ENCODE data around the gene NUBP2. TPM values are rescaled to one million over a fixed set of nuclear protein-coding genes. Genes with fewer than 3 reads are reported as not detected.

NUBP2 gene, protein sequence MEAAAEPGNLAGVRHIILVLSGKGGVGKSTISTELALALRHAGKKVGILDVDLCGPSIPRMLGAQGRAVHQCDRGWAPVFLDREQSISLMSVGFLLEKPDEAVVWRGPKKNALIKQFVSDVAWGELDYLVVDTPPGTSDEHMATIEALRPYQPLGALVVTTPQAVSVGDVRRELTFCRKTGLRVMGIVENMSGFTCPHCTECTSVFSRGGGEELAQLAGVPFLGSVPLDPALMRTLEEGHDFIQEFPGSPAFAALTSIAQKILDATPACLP
- total RNA-seq: 26.2 TPM

DNA sequence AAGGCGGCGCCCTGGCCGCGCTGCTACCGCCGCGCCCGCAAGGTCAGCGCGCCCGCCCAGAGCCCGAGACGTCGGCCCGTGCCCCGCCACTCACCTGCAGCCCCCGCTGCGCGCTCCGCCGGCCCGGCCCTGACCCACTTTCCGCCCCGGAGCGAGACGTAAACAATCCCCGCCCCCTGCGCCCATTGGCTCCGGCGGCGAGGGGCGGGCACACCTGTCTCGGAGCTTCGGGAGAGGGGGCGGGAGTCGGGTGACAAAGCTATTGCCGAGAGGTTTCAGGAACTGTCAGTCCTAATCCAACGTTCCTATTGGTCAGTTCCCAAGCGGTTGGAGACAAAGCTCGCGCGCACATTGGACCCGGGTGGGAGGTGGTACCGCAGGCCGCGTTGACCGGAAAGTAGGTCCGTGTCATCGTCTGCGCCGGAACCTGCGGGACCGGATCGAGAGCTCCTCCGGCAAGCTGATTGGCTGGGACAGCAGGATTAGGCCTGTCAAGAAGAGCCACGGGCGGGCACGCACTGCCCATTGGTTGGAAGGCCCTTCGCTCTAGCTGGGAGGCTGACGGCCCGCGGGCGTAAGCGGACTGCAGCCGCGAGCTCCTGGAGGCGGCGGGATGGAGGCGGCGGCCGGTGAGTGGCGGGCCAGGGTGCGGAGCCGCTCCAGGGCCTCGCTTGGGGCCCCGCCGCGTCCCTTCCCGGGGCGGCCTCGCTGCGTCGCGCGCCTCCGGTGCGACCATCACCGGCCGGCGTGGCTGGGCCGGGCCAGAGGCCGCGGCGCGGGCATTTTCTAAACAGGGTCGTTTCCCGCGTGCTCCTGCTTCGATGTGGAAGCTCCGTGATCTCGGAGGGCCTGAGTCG, at the start of gene NUBP2, which contains the start of gene SPSB3:
Gene NUBP2, plus strand, starts transcription at position 553 of the 857 bp plus-strand sequence. Its CDS starts 61 bp downstream, at position 614.
Gene SPSB3, minus strand, starts transcription at position 164 of the 857 bp plus-strand sequence. CDS start 1,088 bp downstream, outside the sequence.
- Histone ChIP-seq H3K27me3 (ENCODE audit: insufficient read depth, low read length) (no peaks in the 10 kb centered on the region), H3K4me3 (ENCODE audit: low read length) (peak within 1 kb of the TSS; percentile 84), H3K4me1 (ENCODE audit: insufficient read depth, low read length) (peaks cover 23% of the 10 kb centered on the region), H3K9me3 (ENCODE audit: low read depth, low read length) (no peaks in the 10 kb centered on the region)

DNA sequence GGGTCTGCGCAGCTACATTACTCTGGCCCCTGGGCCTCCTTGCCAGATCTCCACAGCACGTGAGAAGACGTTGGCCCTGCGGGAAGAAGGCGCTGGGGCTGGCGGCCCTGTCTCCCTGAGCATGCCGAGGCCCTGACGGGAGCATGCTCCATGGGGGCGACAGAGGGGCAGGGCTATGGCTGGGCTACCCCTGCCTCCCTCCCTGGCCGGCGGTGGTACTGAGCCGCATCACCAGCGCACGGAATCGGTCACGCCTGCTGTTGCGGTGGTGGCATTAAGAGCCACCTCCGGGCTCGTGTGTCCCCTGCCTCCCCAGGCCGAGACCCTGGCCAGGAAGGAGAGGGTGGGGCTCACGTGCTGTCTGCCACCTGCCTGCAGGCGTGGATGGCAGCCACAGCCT, 48.6 kb upstream of the NUBP2 start:
- H3K27me3 ChIP-seq (ENCODE audit: insufficient read depth, low read length): no peaks in the 10 kb centered on the region
- no peaks in the 10 kb centered on the region for H3K9me3 ChIP-seq (ENCODE audit: low read depth, low read length)
- no peak overlapping the region for H3K4me3 ChIP-seq (ENCODE audit: low read length)
- H3K4me1 ChIP-seq (ENCODE audit: insufficient read depth, low read length): peaks cover 9% of the 10 kb centered on the region

DNA sequence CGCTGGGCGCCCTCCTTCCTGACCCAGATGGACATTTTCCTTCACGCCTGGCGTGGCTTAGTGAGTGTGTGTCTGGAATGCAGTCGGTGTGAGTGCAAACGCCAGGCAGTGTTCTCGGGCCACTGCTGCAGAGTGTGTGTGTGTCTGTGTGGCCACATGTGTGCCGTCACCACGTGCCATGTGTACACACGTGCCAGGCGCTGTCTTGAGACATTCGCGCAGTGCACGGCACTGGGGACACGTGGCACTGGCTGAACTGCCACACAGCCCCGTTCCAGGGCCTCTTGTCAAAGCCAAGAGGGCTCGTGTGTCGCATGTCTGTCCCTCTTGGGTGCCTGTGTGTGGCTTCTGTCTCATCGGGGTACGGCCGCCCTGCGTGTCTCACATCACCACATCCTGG, 47.9 kb upstream of the NUBP2 start:
- no peaks in the 10 kb centered on the region for H3K27me3 ChIP-seq (ENCODE audit: insufficient read depth, low read length)
- H3K4me1 ChIP-seq (ENCODE audit: insufficient read depth, low read length): peaks cover 9% of the 10 kb centered on the region
- no peak overlapping the region for H3K4me3 ChIP-seq (ENCODE audit: low read length)
- H3K9me3 ChIP-seq (ENCODE audit: low read depth, low read length): no peaks in the 10 kb centered on the region

DNA sequence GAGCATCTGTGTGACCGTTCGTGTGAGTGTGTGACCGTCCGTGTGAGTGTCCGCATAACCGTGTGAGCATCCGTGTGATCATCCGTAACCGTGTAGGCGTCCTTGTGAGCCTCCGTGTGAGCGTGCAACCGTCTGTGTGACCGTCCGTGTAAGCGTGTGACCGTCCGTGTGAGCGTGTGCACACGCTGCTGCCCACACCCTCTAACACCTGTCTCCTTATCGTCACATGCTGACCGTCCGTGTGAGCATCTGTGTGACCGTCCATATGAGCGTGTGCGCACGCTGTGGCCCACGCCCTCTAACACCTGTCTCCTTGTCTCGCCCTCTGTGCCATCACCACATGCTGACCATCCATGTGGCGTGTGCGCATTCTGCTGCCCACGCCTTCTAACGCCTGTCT, 42.5 kb upstream of the NUBP2 start:
- Histone ChIP-seq H3K4me1 (ENCODE audit: insufficient read depth, low read length) (no peaks in the 10 kb centered on the region), H3K27me3 (ENCODE audit: insufficient read depth, low read length) (no peaks in the 10 kb centered on the region), H3K9me3 (ENCODE audit: low read depth, low read length) (no peaks in the 10 kb centered on the region), H3K4me3 (ENCODE audit: low read length) (no peak overlapping the region)

DNA sequence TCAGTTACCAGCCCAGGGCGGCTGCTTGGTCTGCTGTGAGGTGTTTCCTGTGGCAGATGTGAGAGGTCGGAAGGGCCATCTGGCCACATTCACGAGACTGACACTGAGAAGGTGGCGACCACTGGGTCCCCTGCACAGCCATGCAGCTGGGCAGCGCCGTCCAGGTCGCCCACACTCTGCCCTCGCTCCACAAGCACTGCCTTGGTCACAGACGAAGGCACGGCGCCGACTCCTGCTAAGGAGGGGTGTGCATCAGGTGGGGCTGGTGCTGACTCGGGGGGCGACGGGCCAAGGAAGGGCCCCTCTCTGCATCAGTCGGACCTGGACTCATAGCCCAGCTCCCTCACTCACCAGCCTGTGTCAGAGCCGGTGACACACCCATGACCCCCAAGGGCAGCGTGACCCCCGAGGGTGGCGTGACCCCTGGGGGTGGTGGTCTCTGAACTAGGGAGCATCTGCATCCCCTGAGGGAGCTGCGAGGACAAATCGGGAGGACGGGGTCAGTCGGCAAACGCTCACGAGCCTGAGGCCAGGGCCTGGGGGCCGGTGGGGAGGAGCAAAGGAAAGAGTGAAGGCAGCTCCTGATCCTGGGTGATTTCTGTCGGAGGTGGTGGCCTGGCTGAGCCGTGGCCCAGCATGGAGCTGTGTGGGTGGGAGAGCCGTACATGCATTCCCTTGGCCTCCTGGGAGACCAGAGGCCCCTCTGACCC, 41.8 kb upstream of the NUBP2 start:
- Histone ChIP-seq H3K4me3 (ENCODE audit: low read length) (no peak overlapping the region), H3K27me3 (ENCODE audit: insufficient read depth, low read length) (no peaks in the 10 kb centered on the region), H3K4me1 (ENCODE audit: insufficient read depth, low read length) (no peaks in the 10 kb centered on the region), H3K9me3 (ENCODE audit: low read depth, low read length) (no peaks in the 10 kb centered on the region)

DNA sequence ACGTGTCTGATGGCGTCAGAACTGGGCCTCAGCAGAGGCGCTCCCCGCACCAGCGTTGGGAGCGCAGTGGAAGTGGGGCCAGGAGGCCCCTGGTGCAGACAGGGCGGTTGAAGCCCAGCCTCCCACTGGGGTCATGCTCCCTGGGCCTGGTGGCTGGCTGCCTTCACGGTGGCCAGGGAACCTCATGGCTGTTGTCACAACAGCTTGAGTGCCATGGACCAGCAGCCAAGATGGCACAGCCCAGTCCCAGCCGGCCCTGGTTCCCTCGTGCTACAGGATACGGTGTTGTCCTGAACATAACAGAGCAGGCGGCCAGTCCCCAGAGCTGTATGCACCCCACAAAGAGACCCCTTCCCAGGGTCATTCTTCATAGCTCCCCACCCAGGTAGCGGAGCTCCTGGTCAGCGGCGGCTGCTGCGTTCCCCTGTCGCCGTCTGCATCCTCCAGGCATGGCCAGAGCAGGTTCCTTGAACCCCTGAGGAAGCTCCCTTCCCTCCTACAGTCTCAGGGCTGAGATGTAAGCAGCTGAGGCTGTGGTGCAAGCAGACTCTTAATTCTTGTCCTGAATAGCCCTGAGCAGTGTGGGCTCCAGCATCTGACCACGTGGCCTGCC, 41.1 kb upstream of the NUBP2 start:
- Histone ChIP-seq H3K27me3 (ENCODE audit: insufficient read depth, low read length) (no peaks in the 10 kb centered on the region), H3K4me3 (ENCODE audit: low read length) (no peak overlapping the region), H3K4me1 (ENCODE audit: insufficient read depth, low read length) (no peaks in the 10 kb centered on the region), H3K9me3 (ENCODE audit: low read depth, low read length) (no peaks in the 10 kb centered on the region)

DNA sequence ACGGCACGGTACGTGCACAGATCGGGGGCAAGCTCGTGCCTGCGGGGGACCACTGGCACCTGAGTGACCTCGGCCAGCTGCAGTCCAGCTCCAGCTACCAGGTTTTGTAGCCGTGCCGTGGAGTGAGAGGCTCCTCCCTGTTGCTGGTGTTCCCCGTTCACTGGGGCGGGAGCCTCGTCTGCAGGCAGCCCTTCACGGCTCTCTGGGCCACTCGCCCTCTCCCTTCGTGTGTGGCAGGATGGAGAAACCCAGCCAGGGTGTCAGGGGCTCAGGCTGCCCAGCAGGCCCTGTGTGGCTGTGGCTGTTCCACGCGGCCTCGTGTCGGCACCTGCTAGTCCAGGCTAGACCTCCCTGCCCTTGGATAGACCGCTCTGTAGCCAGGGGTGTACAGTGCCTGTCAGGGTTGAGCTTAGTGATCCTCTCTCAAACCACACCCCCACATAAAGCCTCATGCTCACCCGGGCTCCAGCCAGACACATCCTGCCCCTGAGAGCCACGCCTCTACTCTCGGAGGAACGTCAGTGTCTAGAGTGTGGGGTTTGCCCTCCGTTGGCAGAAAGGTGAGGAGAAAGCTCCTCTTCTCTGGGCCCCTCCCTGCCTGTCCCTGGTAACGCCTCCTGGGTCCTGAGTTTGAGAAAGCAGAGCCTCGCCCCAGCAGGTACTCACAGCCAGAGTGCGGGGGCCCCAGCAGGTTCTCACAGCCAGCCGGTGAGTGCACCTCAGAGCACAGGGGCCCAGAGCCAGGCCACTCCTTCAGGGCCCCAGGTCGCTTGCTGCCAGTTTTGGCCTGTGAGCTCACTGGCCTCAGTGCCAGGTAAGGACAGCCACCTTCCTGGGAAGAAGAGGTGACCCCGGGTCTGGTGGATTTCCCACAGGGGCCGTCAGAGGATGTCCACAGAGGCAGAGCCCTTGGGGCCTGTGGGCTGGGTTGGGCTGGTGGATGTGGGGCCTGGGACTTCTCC, 39.1 kb upstream of the NUBP2 start:
- Histone ChIP-seq H3K4me3 (ENCODE audit: low read length) (no peak overlapping the region), H3K9me3 (ENCODE audit: low read depth, low read length) (no peaks in the 10 kb centered on the region), H3K27me3 (ENCODE audit: insufficient read depth, low read length) (no peaks in the 10 kb centered on the region), H3K4me1 (ENCODE audit: insufficient read depth, low read length) (no peaks in the 10 kb centered on the region)

DNA sequence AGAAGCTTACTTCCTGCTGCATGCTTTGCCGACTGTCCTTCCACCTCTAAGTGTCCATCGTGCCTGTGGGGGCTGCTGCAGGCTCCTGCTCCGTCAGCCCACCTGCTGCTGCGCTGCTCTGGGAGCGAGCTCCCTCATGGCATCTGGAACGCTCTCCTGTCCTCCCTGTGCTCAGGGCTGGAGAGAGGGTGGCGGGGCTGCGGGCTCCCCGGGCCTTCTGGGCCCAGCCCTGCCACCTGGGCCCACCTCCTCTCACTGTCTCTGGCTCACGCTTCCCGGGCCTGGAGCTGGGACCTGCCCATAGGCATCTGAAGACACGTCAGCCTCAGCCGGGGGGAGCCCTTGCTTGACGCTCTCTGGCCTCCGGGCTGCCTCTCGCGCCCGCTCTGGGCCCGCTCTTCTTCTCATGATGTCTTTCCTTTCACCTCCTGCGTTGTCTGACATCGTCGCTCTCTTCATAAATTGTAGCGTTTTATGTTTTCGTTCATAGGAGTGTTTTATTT, 38.4 kb upstream of the NUBP2 start:
- H3K9me3 ChIP-seq (ENCODE audit: low read depth, low read length): no peaks in the 10 kb centered on the region
- H3K4me3 ChIP-seq (ENCODE audit: low read length): no peak overlapping the region
- H3K4me1 ChIP-seq (ENCODE audit: insufficient read depth, low read length): no peaks in the 10 kb centered on the region
- no peaks in the 10 kb centered on the region for H3K27me3 ChIP-seq (ENCODE audit: insufficient read depth, low read length)

DNA sequence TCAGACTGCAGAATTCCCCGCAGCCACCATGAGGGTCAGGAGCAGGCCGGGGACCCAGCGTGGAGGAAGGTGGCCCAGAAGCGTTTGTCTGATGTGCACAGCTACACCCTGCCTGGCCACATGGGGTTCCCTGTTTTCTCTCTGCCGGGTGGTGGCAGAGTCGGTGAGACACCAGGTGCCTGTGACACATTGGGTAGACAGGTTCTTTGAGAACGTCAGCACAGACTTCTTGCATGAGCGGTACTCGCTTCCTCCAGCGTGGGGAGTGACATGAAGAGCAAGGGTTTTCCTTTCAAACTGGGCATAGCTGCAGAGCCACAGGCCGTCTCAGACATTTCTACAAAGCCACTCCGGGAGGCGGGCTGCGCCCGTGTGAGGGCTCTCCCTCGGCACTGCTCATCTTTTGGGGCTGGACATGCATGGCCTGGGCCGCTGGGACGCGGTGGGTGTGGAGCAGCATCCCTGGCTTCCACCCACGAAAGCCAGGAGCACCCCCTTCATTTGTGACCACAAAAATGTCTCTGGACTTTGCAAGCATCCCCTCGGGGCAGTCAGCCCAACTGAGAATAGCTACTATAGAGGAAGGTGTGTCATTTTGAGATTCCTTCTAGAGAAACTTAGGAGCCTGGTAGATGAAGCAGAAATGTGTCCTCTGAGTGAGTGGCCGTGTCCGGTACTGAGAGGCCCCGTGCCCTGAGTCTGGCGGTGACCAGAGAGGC, 37.4 kb upstream of the NUBP2 start:
- no peaks in the 10 kb centered on the region for H3K27me3 ChIP-seq (ENCODE audit: insufficient read depth, low read length)
- no peak overlapping the region for H3K4me3 ChIP-seq (ENCODE audit: low read length)
- no peaks in the 10 kb centered on the region for H3K9me3 ChIP-seq (ENCODE audit: low read depth, low read length)
- H3K4me1 ChIP-seq (ENCODE audit: insufficient read depth, low read length): no peaks in the 10 kb centered on the region

DNA sequence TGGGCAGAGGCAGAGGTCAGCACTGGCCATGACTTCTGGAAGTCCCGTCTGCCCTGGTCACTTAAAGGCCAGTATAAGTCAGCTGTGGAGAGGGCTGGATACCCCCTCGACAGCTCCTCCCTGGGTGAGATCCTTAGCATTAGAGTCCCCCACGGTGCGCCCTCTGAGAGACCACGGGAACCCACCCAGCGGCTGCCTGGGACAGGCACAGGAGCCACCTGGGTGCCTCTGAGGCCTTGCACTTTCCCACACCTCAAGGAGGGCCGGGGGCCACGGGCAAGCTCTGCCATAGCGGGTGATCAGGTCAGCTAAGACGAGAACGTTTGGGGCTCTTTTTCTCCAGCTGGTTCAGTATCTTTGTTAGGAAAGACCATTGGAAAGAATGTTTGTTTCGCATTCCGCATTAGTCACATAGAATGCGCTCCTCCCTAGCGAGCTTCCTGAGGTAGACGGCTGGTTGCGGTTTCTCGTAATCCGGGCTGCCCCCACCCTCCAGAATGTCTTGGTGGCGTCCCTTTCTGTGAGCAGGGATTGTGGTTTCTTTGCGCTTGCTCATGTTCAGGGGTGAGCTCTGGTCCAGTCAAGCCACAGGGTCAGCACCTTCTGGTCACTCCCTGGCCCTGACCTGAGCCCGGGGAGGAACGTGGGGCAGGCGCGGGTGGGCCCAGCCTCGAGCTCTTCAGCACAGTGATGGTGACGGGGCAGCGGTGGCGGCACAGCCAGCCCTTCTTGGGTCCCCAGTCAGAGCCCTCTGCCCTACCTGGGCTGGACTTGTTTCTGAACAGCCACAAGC, 36.7 kb upstream of the NUBP2 start:
- Histone ChIP-seq H3K27me3 (ENCODE audit: insufficient read depth, low read length) (no peaks in the 10 kb centered on the region), H3K4me3 (ENCODE audit: low read length) (no peak overlapping the region), H3K9me3 (ENCODE audit: low read depth, low read length) (no peaks in the 10 kb centered on the region), H3K4me1 (ENCODE audit: insufficient read depth, low read length) (no peaks in the 10 kb centered on the region)

DNA sequence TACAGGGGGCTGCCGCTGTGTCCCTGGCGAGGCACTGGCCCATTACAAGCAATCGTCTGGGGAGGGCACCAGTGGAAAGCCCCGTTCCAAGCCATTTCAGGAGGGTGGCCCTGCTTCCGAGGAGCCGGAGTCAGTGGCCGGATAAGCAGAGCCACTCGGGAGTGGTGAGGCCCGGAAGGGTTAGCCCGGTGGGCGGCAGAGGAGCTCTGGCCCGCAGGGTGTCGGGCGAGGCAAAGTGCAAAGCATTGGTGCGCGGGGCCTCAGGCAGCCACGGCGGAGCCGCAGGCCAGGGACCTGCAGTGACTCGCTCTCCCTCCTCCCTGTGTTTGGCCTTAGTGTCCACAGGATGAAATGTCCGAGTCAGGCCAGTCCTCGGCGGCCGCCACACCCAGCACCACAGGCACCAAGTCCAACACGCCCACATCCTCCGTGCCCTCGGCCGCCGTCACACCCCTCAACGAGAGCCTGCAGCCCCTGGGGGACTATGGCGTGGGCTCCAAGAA, 36.0 kb upstream of the NUBP2 start:
- no peaks in the 10 kb centered on the region for H3K9me3 ChIP-seq (ENCODE audit: low read depth, low read length)
- no peaks in the 10 kb centered on the region for H3K4me1 ChIP-seq (ENCODE audit: insufficient read depth, low read length)
- H3K27me3 ChIP-seq (ENCODE audit: insufficient read depth, low read length): no peaks in the 10 kb centered on the region
- H3K4me3 ChIP-seq (ENCODE audit: low read length): no peak overlapping the region

DNA sequence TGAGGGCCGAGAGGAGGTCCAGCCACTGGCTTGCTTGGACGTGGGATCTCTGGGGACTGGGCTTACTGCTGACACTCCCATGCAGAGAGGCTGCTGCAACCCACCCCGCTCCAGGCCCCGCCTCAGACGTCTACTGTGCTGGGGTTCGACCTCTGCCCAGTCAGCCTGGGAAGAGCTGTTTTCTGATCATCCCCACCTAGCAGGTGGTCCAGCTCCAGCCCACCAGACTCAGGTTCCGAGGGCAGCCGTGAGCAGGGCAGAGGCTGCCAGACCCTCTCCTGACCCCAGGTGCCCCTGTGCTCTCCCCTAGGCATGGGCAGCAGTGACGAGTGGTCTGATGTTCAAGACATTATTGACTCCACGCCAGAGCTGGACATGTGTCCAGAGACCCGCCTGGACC, 34.8 kb upstream of the NUBP2 start:
- Histone ChIP-seq H3K4me1 (ENCODE audit: insufficient read depth, low read length) (no peaks in the 10 kb centered on the region), H3K27me3 (ENCODE audit: insufficient read depth, low read length) (no peaks in the 10 kb centered on the region), H3K4me3 (ENCODE audit: low read length) (no peak overlapping the region), H3K9me3 (ENCODE audit: low read depth, low read length) (no peaks in the 10 kb centered on the region)

Data from mononuclear cell (primary cell).